ENCODE data around the gene SNAPC4. TPM values are rescaled to one million over a fixed set of nuclear protein-coding genes. Genes with fewer than 3 reads are reported as not detected.
"Not testable (repeated sequence)": the region's sequence is repeated elsewhere in the genome, so short reads cannot be mapped to it uniquely, and the experiment has no call there.

SNAPC4 gene
- total and polyA plus RNA-seq, 2 experiments from 2014 or later = 6.3 to 10.5 TPM

- DNase-seq (ENCODE audit: low spot score) = no peak
Measured at GRCh38 chr9:136352682-136353081, 47.3 kb downstream of the SNAPC4 start.

GRCh38 chr9:136351868-136352267 is 48.1 kb downstream of the SNAPC4 start:
- H3K9me2 ChIP-seq (replicated peaks; ENCODE audit: insufficient read depth); H3K9me3 ChIP-seq (ENCODE audit: low read depth); H3K4me2 ChIP-seq; H3K79me2 ChIP-seq; H3K27me3 ChIP-seq; H3K27ac ChIP-seq; H4K20me1 ChIP-seq (ENCODE audit: insufficient read depth, poor library complexity, severe bottlenecking); H3K36me3 ChIP-seq (replicated peaks; ENCODE audit: insufficient read depth, low read depth); DNase-seq (ENCODE audit: low spot score); H2AFZ ChIP-seq; H3K4me3 ChIP-seq: not testable (repeated sequence)
- H3K4me1 ChIP-seq (ENCODE audit: insufficient read depth) = peaks cover 12% of the 10 kb centered on the region
- no CpG with 5 or more reads among the region's 24 CpGs for WGBS (ENCODE audit: low lambda C conversion rate, missing lambda C conversion rate)

More at GRCh38 chr9:136352682-136353081, 47.3 kb downstream of the SNAPC4 start:
- Histone ChIP-seq H3K79me2 (no peaks in the 10 kb centered on the region), H3K9me2 (replicated peaks; ENCODE audit: insufficient read depth) (no peaks in the 10 kb centered on the region), H3K27me3 (no peaks in the 10 kb centered on the region), H2AFZ (no peak overlapping the region), H3K4me2 (no peak overlapping the region), H3K27ac (no peak overlapping the region), H4K20me1 (ENCODE audit: insufficient read depth, poor library complexity, severe bottlenecking) (no peaks in the 10 kb centered on the region), H3K4me1 (ENCODE audit: insufficient read depth) (peaks cover 12% of the 10 kb centered on the region), H3K36me3 (replicated peaks; ENCODE audit: insufficient read depth, low read depth) (no peaks in the 10 kb centered on the region), H3K9me3 (ENCODE audit: low read depth) (no peaks in the 10 kb centered on the region), H3K4me3 (no peak overlapping the region)
- TF ChIP-seq EZH2 (IDR thresholded peaks at IDR 0.05; ENCODE audit: borderline replicate concordance) (no peak), CTCF (IDR thresholded peaks at IDR 0.05; ENCODE audit: poor library complexity) (no peak)
- 80% methylated on average over 16 of the region's 16 CpGs for WGBS (ENCODE audit: low lambda C conversion rate, missing lambda C conversion rate)

- Histone ChIP-seq H3K4me2 (no peak overlapping the region), H3K27ac (no peak overlapping the region), H2AFZ (no peak overlapping the region), H3K4me3 (no peak overlapping the region), H3K79me2 (no peaks in the 10 kb centered on the region), H3K9me3 (ENCODE audit: low read depth) (no peaks in the 10 kb centered on the region), H3K36me3 (replicated peaks; ENCODE audit: insufficient read depth, low read depth) (no peaks in the 10 kb centered on the region), H3K27me3 (no peaks in the 10 kb centered on the region), H4K20me1 (ENCODE audit: insufficient read depth, poor library complexity, severe bottlenecking) (no peaks in the 10 kb centered on the region), H3K4me1 (ENCODE audit: insufficient read depth) (peaks cover 15% of the 10 kb centered on the region), H3K9me2 (replicated peaks; ENCODE audit: insufficient read depth) (no peaks in the 10 kb centered on the region)
- DNase-seq (ENCODE audit: low spot score) = no peak
- WGBS (ENCODE audit: low lambda C conversion rate, missing lambda C conversion rate) = 87% methylated on average over 9 of the region's 11 CpGs
- TF ChIP-seq CTCF (IDR thresholded peaks at IDR 0.05; ENCODE audit: poor library complexity) (no peak), EZH2 (IDR thresholded peaks at IDR 0.05; ENCODE audit: borderline replicate concordance) (no peak), EZH2phosphoT487 (IDR thresholded peaks at IDR 0.05; ENCODE audit: low read depth, severe bottlenecking, unreplicated experiment) (no peak)
Measured at GRCh38 chr9:136351252-136351800, 48.6 kb downstream of the SNAPC4 start.

Other genes with a start within 250 kb of the SNAPC4 start
- gene LHX3, start 195.0 kb downstream of the SNAPC4 start, total RNA-seq = not detected in 2 replicates
- not detected in 2 replicates for gene LHX3, start 195.0 kb downstream of the SNAPC4 start, polyA plus RNA-seq
- 9.4 and 11.0 TPM in 2 replicates for gene QSOX2, start 154.4 kb downstream of the SNAPC4 start, total RNA-seq
- gene QSOX2, start 154.4 kb downstream of the SNAPC4 start, polyA plus RNA-seq = 2.6 and 3.3 TPM in 2 replicates
- gene CCDC187, start 96.1 kb downstream of the SNAPC4 start, total RNA-seq = 0.16 and 0.60 TPM in 2 replicates
- gene CCDC187, start 96.1 kb downstream of the SNAPC4 start, polyA plus RNA-seq = 0.23 and 0.75 TPM in 2 replicates
- 25.5 and 27.3 TPM in 2 replicates for gene GPSM1, start 72.6 kb downstream of the SNAPC4 start, total RNA-seq
- gene GPSM1, start 72.6 kb downstream of the SNAPC4 start, polyA plus RNA-seq = 27.2 and 30.0 TPM in 2 replicates
- gene DNLZ, start 36.4 kb downstream of the SNAPC4 start, total RNA-seq = 10.4 and 21.5 TPM in 2 replicates
- 24.3 and 25.3 TPM in 2 replicates for gene DNLZ, start 36.4 kb downstream of the SNAPC4 start, polyA plus RNA-seq
- gene CARD9, start 26.5 kb downstream of the SNAPC4 start, total RNA-seq = 0.68 and 0.80 TPM in 2 replicates
- 1.5 and 2.5 TPM in 2 replicates for gene CARD9, start 26.5 kb downstream of the SNAPC4 start, polyA plus RNA-seq
- 38.2 and 50.1 TPM in 2 replicates for gene ENTR1, start 10.4 kb upstream of the SNAPC4 start, total RNA-seq
- gene ENTR1, start 10.4 kb upstream of the SNAPC4 start, polyA plus RNA-seq = 33.5 and 43.6 TPM in 2 replicates
- gene PMPCA, start 10.5 kb upstream of the SNAPC4 start, total RNA-seq = 45.1 and 45.8 TPM in 2 replicates
- 85.7 and 87.3 TPM in 2 replicates for gene PMPCA, start 10.5 kb upstream of the SNAPC4 start, polyA plus RNA-seq
- 5.3 and 6.0 TPM in 2 replicates for gene INPP5E, start 39.7 kb upstream of the SNAPC4 start, total RNA-seq
- gene INPP5E, start 39.7 kb upstream of the SNAPC4 start, polyA plus RNA-seq = 7.1 and 12.9 TPM in 2 replicates
- gene SEC16A, start 82.9 kb upstream of the SNAPC4 start, total RNA-seq = 22.5 and 42.7 TPM in 2 replicates
- 42.0 and 45.4 TPM in 2 replicates for gene SEC16A, start 82.9 kb upstream of the SNAPC4 start, polyA plus RNA-seq
- 4.3 and 6.5 TPM in 2 replicates for gene NOTCH1, start 145.9 kb upstream of the SNAPC4 start, total RNA-seq
- 5.3 and 8.3 TPM in 2 replicates for gene NOTCH1, start 145.9 kb upstream of the SNAPC4 start, polyA plus RNA-seq

Measured in hepatocyte (in vitro differentiated cells).